ENCODE results near the gene CNGA4. TPM values are rescaled to one million over a fixed set of nuclear protein-coding genes. Genes with fewer than 3 reads are reported as not detected.
A peak's percentile ranks its signal among the peaks of the same experiment; 100 is the strongest.
"Not testable (repeated sequence)": the region's sequence is repeated elsewhere in the genome, so short reads cannot be mapped to it uniquely, and the experiment has no call there.

The CNGA4 gene
- total and polyA plus RNA-seq, 3 experiments from 2014 or later: 0.15 TPM; not detected in 2

- H3K9me3 Mint-ChIP-seq: no peaks in the 10 kb centered on the region
- ChIA-PET POLR2A (no interaction called here), CTCF (interaction anchor here (1.6 kb wide), 1 partner anchor 11 kb away, joined by 3 read pairs; the partner anchor contains the start of gene CCKBR)
- Histone ChIP-seq H3K4me1 (ENCODE audit: insufficient read depth, low read length) (no peaks in the 10 kb centered on the region), H3K27ac (ENCODE audit: low read depth, low read length) (no peak overlapping the region), H3K9me3 (ENCODE audit: low read length) (no peaks in the 10 kb centered on the region), H3K36me3 (ENCODE audit: insufficient read depth, low read length) (no peaks in the 10 kb centered on the region), H3K27me3 (ENCODE audit: insufficient read depth, low read length, poor library complexity, severe bottlenecking) (no peaks in the 10 kb centered on the region), H3K4me3 (ENCODE audit: low read length) (no peak overlapping the region)
- no peak overlapping the region for H3K27ac Mint-ChIP-seq
- H3K27me3 Mint-ChIP-seq: peaks cover 15 to 54% of the 10 kb centered on the region in 2 donors
- H3K4me3 Mint-ChIP-seq: peak overlapping the region in 3 of 7 donors; percentile 5 to 52 (median 16)
- DNase-seq: no peak
- H3K4me1 Mint-ChIP-seq: no peaks in the 10 kb centered on the region
- no peaks in the 10 kb centered on the region for H3K36me3 Mint-ChIP-seq
Measured at GRCh38 chr11:6270584-6271246, 31.8 kb downstream of the CNGA4 start.

- no peak for DNase-seq
- no peak overlapping the region for H3K27ac Mint-ChIP-seq
- no peaks in the 10 kb centered on the region for H3K4me1 ChIP-seq (ENCODE audit: insufficient read depth, low read length)
- no peak overlapping the region for H3K27ac ChIP-seq (ENCODE audit: low read depth, low read length)
- no peaks in the 10 kb centered on the region for H3K4me1 Mint-ChIP-seq
- no peak overlapping the region for H3K4me3 ChIP-seq (ENCODE audit: low read length)
- H3K36me3 ChIP-seq (ENCODE audit: insufficient read depth, low read length): no peaks in the 10 kb centered on the region
- CTCF ChIA-PET: no interaction called here
- POLR2A ChIA-PET: no interaction called here
- H3K27me3 Mint-ChIP-seq: peaks cover 18 to 57% of the 10 kb centered on the region in 2 donors
- no peaks in the 10 kb centered on the region for H3K9me3 ChIP-seq (ENCODE audit: low read length)
- peaks cover 0 to 4% (median under 1%) of the 10 kb centered on the region in 5 donors for H3K9me3 Mint-ChIP-seq
- no peaks in the 10 kb centered on the region for H3K27me3 ChIP-seq (ENCODE audit: insufficient read depth, low read length, poor library complexity, severe bottlenecking)
- H3K36me3 Mint-ChIP-seq: no peaks in the 10 kb centered on the region
- H3K4me3 Mint-ChIP-seq: no peak overlapping the region
Measured at GRCh38 chr11:6271598-6271997, 32.7 kb downstream of the CNGA4 start.

GRCh38 chr11:6273188-6273587, 34.3 kb downstream of the CNGA4 start:
- Histone ChIP-seq H3K36me3 (ENCODE audit: insufficient read depth, low read length) (no peaks in the 10 kb centered on the region), H3K4me1 (ENCODE audit: insufficient read depth, low read length) (no peaks in the 10 kb centered on the region), H3K9me3 (ENCODE audit: low read length) (no peaks in the 10 kb centered on the region), H3K4me3 (ENCODE audit: low read length) (no peak overlapping the region), H3K27ac (ENCODE audit: low read depth, low read length) (no peak overlapping the region), H3K27me3 (ENCODE audit: insufficient read depth, low read length, poor library complexity, severe bottlenecking) (no peaks in the 10 kb centered on the region)
- H3K27me3 Mint-ChIP-seq: peaks cover 19 to 71% of the 10 kb centered on the region in 2 donors
- DNase-seq: no peak
- ChIA-PET CTCF (no interaction called here), POLR2A (no interaction called here)
- no peak overlapping the region for H3K4me3 Mint-ChIP-seq
- peaks cover 0 to 5% (median 2%) of the 10 kb centered on the region in 5 donors for H3K9me3 Mint-ChIP-seq
- H3K27ac Mint-ChIP-seq: no peak overlapping the region
- no peaks in the 10 kb centered on the region for H3K36me3 Mint-ChIP-seq
- H3K4me1 Mint-ChIP-seq: no peaks in the 10 kb centered on the region

DNA sequence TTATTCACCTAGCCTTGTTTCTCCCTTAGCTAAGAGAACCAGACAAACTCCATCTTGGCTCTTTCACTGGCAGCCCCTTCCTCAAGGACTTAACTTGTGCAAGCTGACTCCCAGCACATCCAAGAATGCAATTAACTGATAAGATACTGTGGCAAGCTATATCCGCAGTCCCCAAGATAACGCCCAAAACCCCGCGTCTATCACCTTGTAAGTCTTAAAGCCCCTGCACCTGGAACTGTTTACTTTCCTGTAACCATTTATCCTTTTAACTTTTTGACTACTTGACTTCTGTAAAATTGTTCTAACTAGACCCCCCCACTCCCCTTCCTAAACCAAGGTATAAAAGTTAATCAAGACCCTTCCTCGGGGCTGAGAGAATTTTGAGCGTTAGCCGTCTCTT, 41.9 kb downstream of the CNGA4 start:
- H3K27ac ChIP-seq (ENCODE audit: low read depth, low read length); H3K36me3 ChIP-seq (ENCODE audit: insufficient read depth, low read length); H3K4me3 ChIP-seq (ENCODE audit: low read length); H3K27me3 ChIP-seq (ENCODE audit: insufficient read depth, low read length, poor library complexity, severe bottlenecking); H3K4me1 ChIP-seq (ENCODE audit: insufficient read depth, low read length); H3K9me3 ChIP-seq (ENCODE audit: low read length); H3K9me3 Mint-ChIP-seq; H3K4me1 Mint-ChIP-seq; H3K27ac Mint-ChIP-seq; H3K36me3 Mint-ChIP-seq; CTCF ChIA-PET; DNase-seq; H3K4me3 Mint-ChIP-seq: not testable (repeated sequence)
- H3K27me3 Mint-ChIP-seq: peaks cover 15 to 71% of the 10 kb centered on the region in 2 donors
- POLR2A ChIA-PET: interaction anchor here (0.7 kb wide), 1 partner anchor 357 kb away, joined by 3 read pairs; no protein-coding TSS in a partner anchor

GRCh38 chr11:6283453-6284023, 44.6 kb downstream of the CNGA4 start:
- H3K4me1 Mint-ChIP-seq: no peaks in the 10 kb centered on the region
- no peaks in the 10 kb centered on the region for H3K4me1 ChIP-seq (ENCODE audit: insufficient read depth, low read length)
- no peak overlapping the region for H3K4me3 Mint-ChIP-seq
- H3K4me3 ChIP-seq (ENCODE audit: low read length): no peak overlapping the region
- H3K9me3 ChIP-seq (ENCODE audit: low read length): no peaks in the 10 kb centered on the region
- ChIA-PET CTCF (no interaction called here), POLR2A (no interaction called here)
- DNase-seq: no peak
- H3K27me3 ChIP-seq (ENCODE audit: insufficient read depth, low read length, poor library complexity, severe bottlenecking): no peaks in the 10 kb centered on the region
- H3K9me3 Mint-ChIP-seq: no peaks in the 10 kb centered on the region
- H3K27ac Mint-ChIP-seq: no peak overlapping the region
- no peaks in the 10 kb centered on the region for H3K36me3 ChIP-seq (ENCODE audit: insufficient read depth, low read length)
- no peaks in the 10 kb centered on the region for H3K36me3 Mint-ChIP-seq
- no peak overlapping the region for H3K27ac ChIP-seq (ENCODE audit: low read depth, low read length)
- peaks cover 11 to 57% of the 10 kb centered on the region in 2 donors for H3K27me3 Mint-ChIP-seq

DNA sequence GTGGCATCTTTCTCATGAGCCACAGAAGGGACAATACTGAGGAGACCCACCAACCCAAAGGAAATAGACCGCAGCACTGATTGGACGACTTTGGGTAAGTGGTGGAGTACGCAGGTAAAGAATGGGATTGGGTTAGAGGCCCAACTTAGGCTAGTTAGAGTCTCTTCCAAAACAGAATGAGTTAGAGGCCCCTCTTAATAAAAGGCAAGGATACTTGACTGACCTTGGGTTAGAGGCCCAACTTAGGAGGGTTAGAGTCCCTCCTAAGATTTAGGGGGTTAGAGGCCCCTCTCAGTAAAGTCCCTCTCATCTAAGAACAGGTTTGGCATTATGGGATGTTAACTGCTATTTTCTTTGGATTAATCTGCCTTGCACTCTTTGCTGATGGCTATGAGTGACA, 45.4 kb downstream of the CNGA4 start:
- peaks cover 11 to 57% of the 10 kb centered on the region in 2 donors for H3K27me3 Mint-ChIP-seq

DNA sequence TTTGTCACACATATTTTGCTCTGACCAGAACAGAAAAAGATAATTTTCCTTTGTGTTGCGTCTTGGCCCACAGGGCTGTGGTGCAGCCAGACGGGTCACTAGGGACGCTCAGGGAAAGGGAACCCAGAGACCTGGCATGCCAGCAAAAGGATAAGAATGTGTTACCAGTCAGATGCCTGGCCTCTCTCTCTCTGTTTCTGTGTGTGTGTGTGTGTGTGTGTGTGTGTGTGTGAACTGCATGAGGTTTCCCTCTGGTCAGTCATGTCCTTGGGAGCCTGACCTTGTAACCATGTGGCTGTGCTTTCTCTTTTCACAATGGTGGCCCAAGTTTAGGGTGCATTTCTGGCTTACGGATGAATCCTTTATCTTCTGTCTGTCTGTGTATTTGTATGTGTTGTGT, 46.1 kb downstream of the CNGA4 start:
- H3K9me3 ChIP-seq (ENCODE audit: low read length): no peaks in the 10 kb centered on the region
- no peak overlapping the region for H3K27ac ChIP-seq (ENCODE audit: low read depth, low read length)
- POLR2A ChIA-PET: no interaction called here
- no peaks in the 10 kb centered on the region for H3K4me1 ChIP-seq (ENCODE audit: insufficient read depth, low read length)
- CTCF ChIA-PET: no interaction called here
- no peak for DNase-seq
- H3K27me3 ChIP-seq (ENCODE audit: insufficient read depth, low read length, poor library complexity, severe bottlenecking): no peaks in the 10 kb centered on the region
- H3K36me3 Mint-ChIP-seq: no peaks in the 10 kb centered on the region
- no peak overlapping the region for H3K4me3 Mint-ChIP-seq
- peaks cover 13 to 63% of the 10 kb centered on the region in 2 donors for H3K27me3 Mint-ChIP-seq
- no peak overlapping the region for H3K27ac Mint-ChIP-seq
- no peaks in the 10 kb centered on the region for H3K36me3 ChIP-seq (ENCODE audit: insufficient read depth, low read length)
- no peak overlapping the region for H3K4me3 ChIP-seq (ENCODE audit: low read length)
- H3K4me1 Mint-ChIP-seq: no peaks in the 10 kb centered on the region
- H3K9me3 Mint-ChIP-seq: no peaks in the 10 kb centered on the region

More for the DNA sequence above, 45.4 kb downstream of the CNGA4 start:
- Mint-ChIP-seq H3K36me3 (no peaks in the 10 kb centered on the region), H3K9me3 (no peaks in the 10 kb centered on the region), H3K4me3 (no peak overlapping the region), H3K4me1 (no peaks in the 10 kb centered on the region), H3K27ac (peak overlapping the region in 1 of 8 donors; percentile 34)
- H3K27me3 ChIP-seq (ENCODE audit: insufficient read depth, low read length, poor library complexity, severe bottlenecking): no peaks in the 10 kb centered on the region
- ChIA-PET CTCF (no interaction called here), POLR2A (no interaction called here)
- H3K27ac ChIP-seq (ENCODE audit: low read depth, low read length): no peak overlapping the region
- no peaks in the 10 kb centered on the region for H3K4me1 ChIP-seq (ENCODE audit: insufficient read depth, low read length)
- DNase-seq: no peak
- H3K36me3 ChIP-seq (ENCODE audit: insufficient read depth, low read length): no peaks in the 10 kb centered on the region
- no peak overlapping the region for H3K4me3 ChIP-seq (ENCODE audit: low read length)
- no peaks in the 10 kb centered on the region for H3K9me3 ChIP-seq (ENCODE audit: low read length)
